ENCODE data around the gene UGT1A9.

DNA sequence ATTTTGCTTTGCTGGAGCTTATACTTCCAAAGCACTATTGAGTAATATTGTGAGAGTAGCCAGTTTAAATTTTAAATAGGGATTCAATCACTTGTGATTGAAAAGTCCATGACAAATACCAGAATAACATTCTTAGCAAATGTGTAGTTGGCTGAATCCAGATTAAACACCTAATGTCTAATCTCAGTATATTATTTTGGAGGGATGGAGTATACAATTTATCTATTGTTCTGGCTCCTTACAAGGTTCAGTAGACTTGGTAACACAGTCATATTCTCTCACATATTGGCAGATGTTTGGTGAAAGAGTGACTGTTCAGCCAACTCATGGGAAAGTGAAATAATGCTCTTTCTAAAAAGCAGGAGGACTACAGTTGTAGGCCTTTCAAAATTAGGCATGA, 2.2 kb downstream of the UGT1A9 start:
- TF ChIP-seq GABPA (IDR thresholded peaks at IDR 0.05; ENCODE audit: low read depth), result no peak
- TF ChIP-seq, protein P1, sequence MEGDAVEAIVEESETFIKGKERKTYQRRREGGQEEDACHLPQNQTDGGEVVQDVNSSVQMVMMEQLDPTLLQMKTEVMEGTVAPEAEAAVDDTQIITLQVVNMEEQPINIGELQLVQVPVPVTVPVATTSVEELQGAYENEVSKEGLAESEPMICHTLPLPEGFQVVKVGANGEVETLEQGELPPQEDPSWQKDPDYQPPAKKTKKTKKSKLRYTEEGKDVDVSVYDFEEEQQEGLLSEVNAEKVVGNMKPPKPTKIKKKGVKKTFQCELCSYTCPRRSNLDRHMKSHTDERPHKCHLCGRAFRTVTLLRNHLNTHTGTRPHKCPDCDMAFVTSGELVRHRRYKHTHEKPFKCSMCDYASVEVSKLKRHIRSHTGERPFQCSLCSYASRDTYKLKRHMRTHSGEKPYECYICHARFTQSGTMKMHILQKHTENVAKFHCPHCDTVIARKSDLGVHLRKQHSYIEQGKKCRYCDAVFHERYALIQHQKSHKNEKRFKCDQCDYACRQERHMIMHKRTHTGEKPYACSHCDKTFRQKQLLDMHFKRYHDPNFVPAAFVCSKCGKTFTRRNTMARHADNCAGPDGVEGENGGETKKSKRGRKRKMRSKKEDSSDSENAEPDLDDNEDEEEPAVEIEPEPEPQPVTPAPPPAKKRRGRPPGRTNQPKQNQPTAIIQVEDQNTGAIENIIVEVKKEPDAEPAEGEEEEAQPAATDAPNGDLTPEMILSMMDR (IDR thresholded peaks at IDR 0.05; ENCODE audit: insufficient read depth, low read length), result no peak
- TF ChIP-seq, protein P2, sequence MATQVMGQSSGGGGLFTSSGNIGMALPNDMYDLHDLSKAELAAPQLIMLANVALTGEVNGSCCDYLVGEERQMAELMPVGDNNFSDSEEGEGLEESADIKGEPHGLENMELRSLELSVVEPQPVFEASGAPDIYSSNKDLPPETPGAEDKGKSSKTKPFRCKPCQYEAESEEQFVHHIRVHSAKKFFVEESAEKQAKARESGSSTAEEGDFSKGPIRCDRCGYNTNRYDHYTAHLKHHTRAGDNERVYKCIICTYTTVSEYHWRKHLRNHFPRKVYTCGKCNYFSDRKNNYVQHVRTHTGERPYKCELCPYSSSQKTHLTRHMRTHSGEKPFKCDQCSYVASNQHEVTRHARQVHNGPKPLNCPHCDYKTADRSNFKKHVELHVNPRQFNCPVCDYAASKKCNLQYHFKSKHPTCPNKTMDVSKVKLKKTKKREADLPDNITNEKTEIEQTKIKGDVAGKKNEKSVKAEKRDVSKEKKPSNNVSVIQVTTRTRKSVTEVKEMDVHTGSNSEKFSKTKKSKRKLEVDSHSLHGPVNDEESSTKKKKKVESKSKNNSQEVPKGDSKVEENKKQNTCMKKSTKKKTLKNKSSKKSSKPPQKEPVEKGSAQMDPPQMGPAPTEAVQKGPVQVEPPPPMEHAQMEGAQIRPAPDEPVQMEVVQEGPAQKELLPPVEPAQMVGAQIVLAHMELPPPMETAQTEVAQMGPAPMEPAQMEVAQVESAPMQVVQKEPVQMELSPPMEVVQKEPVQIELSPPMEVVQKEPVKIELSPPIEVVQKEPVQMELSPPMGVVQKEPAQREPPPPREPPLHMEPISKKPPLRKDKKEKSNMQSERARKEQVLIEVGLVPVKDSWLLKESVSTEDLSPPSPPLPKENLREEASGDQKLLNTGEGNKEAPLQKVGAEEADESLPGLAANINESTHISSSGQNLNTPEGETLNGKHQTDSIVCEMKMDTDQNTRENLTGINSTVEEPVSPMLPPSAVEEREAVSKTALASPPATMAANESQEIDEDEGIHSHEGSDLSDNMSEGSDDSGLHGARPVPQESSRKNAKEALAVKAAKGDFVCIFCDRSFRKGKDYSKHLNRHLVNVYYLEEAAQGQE (IDR thresholded peaks at IDR 0.05; ENCODE audit: insufficient replicate concordance, low read depth), result no peak
